Prostate gland (tissue), 2 donors: ENCODE measurements around the gene PODN.

ENCODE experiments used
- POLR2A ChIP-seq: fragments of 450-650 bp; IDR thresholded peaks from one replicate; pipeline ENCODE4 v1.6.1; 2016; ENCODE audit warnings: antibody characterized with exemption, mild to moderate bottlenecking
- POLR2AphosphoS5 ChIP-seq: sonication (generic); formaldehyde crosslinking; IDR thresholded peaks from one replicate; pipeline ENCODE4 v1.6.1; 2017; ENCODE audit warnings: antibody characterized with exemption
- TF ChIP-seq, protein P1 (sequence below), 4 experiments: fragments of 200-600 bp in 2 of 4; fragments of 450-650 bp in 2 of 4; sonication (generic) in 2 of 4; IDR thresholded peaks; 1 replicate in 3 of 4; 2 replicates in 1 of 4; pipeline ENCODE4 v1.5.1; 2016 to 2019; ENCODE audit warnings: antibody characterized with exemption in 4 of 4, mild to moderate bottlenecking in 2 of 4, moderate library complexity in 2 of 4

DNA sequence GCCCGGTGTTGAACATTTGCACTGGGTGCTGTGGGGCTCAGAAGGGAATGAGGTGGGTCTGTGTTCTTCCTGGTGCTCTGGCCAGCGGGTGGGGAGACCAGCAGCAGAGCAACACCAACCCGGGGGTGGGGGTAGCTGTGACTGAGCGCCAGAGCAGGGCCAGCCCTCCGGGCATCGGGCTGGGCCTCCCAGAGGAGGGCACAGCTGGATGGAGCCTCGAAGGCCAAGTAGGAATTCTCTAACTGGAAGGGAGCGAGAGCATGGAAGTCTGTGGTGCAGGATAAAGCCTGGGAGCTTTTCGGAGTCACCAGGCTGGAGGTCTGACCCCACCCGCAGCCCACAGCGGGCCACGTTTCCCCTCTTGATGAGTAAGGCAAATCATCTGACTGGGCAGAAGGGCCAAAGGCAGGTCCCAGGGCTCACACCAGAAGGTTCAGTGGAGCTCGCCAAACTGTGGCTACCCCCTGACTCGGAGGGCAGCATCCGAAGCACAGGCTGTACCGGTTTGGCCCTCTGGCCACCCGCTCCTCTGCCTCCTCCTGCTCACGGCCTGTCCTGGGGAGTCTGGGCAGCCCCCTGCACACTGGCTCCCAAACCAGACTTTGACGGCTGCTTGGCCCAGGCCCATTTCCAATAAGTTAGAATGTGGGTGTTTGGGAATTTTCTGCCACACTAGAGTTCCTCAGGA is 61.6 kb downstream of the PODN start:
- TF ChIP-seq, protein P1, sequence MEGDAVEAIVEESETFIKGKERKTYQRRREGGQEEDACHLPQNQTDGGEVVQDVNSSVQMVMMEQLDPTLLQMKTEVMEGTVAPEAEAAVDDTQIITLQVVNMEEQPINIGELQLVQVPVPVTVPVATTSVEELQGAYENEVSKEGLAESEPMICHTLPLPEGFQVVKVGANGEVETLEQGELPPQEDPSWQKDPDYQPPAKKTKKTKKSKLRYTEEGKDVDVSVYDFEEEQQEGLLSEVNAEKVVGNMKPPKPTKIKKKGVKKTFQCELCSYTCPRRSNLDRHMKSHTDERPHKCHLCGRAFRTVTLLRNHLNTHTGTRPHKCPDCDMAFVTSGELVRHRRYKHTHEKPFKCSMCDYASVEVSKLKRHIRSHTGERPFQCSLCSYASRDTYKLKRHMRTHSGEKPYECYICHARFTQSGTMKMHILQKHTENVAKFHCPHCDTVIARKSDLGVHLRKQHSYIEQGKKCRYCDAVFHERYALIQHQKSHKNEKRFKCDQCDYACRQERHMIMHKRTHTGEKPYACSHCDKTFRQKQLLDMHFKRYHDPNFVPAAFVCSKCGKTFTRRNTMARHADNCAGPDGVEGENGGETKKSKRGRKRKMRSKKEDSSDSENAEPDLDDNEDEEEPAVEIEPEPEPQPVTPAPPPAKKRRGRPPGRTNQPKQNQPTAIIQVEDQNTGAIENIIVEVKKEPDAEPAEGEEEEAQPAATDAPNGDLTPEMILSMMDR (IDR thresholded peaks at IDR 0.05) = no peak
- TF ChIP-seq POLR2A (no peak), POLR2AphosphoS5 (no peak)
